Cardiac septum (tissue), 1 donor: ENCODE data around the gene PLGRKT. TPM values are rescaled to one million over a fixed set of nuclear protein-coding genes. Genes with fewer than 3 reads are reported as not detected.
"Not testable (repeated sequence)": the region's sequence is repeated elsewhere in the genome, so short reads cannot be mapped to it uniquely, and the experiment has no call there.

Source experiments
- DNase-seq: peaks from one replicate; pipeline ENCODE4 v3.0.0-alpha.2; 2020; ENCODE audit warnings: low spot score
- intact Hi-C: fragments of 100-400 bp; cut with DNase I; formaldehyde crosslinking; loops from one replicate; pipeline ENCODE4 v1.14.0; 2022
- total RNA-seq: library from RNA; stranded (reverse); fragmentation: NEBNext Ultra II Directional; extraction: Animal tissue kit (Norgen Biotek cat#: 25700); gene quantifications from one replicate; pipeline ENCODE4 v1.2.1, GENCODE V29; 2021
- donor health status: DM: no; HTN: no; CAD: no.

The PLGRKT gene
- total RNA-seq, 1 donor from 2014 or later, result 28.9 TPM

DNA sequence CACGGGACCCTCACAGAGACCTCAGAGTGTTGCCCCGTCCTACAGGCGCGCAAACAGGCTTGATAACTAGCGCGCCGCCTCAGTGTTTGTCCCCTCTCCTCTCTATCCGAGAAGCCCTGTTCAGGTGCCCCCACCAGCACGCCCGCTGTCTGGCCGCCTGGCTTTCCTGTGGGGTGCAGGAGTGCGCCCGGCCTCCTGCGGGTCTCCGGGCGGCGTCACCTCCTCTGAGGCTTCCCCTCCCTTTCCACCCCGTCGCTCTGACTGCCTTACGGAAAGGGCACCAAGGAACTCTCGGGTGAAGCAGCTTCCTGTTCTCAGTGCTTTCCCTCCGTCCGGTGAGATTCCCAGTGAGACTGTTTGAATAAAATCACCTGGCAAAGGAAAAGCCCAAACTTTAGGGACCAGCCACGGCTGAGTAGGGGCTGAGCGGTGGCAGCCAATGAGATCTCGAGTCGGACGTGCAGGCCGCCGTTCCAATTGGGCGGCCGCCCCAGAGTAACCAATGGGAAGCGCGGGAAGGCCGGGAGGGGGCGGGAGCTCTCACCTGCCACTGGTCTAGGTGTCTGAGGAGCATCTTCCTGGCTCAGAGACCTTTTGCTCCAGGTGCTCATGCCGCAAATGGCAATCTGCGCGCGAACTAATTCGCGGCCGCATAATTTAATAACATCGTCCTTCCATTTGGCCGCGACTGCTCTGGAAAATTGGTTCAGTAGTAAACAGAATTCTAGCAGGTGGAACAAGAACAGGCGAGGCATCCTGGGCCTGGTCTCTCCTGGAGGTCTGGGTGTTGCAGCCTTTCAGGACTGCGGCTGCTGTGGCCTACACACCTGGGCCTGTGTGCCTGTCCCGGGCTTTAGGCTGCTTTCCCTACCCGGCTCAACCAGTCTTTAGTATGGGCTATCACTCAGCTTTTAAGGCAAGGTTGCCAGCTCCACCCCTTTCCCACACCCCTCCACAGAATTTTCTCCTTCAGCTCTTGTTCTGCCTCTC is 98.4 kb downstream of the PLGRKT start, which contains the start of gene RLN1:
Gene RLN1 (minus strand): TSS at position 885 of the 990 bp plus-strand sequence. CDS start 130 bp downstream, at position 755.
- DNase-seq, intact Hi-C loops: not testable (repeated sequence)

DNA sequence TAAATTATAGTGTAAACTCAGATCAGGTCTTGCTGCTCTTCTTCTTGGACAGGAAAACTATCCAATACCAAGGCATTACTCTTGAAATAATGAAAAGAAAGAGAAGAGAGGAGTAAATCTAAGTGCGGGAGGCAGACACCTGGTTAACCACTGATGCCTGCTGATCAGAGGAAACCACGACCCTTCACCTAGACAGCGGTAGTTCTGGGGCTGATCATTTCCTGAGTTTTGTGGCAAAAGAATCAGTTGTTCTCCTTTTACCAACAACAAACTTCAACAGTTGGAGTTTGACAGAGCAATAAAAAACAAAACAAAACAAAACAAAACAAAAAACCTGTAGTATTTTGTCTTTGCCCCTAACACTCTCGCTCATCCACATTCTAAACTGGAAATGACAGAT is 101.0 kb downstream of the PLGRKT start:
- DNase-seq, result no peak
- intact Hi-C loops, result no loop called here

DNA sequence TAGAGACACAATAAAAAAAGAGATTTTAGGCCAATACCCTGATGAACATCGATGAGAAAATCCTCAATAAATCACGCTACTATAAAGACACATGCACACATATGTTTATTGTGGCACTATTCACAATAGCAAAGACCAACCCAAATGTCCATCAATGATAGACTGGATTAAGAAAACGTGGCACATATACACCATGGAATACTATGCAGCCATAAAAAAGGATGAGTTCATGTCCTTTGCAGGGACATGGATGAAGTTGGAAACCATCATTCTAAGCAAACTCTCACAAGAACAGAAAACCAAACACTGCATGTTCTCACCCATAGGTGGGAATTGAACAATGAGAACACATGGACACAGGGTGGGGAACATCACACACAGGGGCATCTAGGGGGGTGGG is 106.4 kb downstream of the PLGRKT start:
- DNase-seq, intact Hi-C loops: not testable (repeated sequence)

DNA sequence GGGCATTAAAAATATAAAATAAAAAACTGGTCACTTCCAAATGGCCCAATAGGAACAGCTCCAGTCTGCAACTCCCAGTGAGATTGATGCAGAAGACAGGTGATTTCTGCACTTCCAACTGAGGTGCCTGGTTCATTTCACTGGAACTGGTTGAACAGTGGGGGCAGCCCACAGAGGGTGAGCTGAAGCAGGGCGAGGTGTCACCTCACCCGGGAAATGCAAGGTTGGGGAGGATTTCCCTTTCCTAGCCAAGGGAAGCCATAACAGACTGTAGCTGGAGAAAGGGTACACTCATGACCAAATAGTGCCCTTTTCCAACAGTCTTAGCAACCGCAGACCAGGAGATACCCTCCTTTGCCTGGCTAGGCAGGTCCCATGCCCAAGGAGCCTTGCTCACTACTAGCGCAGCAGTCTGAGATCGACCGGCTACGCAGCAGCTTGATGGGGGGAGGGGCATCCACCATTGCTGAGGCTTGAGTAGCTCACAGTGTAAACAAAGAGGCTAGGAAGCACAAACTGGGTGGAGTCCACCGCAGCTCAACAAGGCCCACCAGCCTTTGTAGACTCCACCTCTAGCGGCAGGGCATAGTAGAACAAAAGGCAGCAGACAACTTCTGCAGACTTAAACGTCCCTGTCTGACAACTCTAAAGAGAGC is 110.7 kb downstream of the PLGRKT start:
- intact Hi-C loops, result no loop called here
- DNase-seq, result no peak

DNA sequence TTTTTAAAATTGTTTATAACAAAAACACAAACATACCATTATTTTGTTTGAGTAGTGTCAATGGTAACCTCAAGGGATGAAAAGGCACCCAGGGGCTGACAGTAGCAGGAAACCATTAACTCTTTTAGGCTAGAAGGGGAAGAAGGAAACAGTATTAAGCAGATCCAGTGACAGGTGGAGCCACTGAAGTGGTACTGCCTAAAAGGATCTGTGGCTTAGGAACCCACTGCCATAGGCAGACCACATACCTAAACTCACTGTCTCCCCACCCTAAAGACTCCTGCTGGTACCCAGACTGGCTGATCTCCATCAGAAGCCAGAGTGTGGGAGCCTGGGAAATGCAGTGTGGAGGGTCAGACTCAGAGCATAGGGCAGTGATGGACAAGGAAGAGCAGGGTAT is 111.5 kb downstream of the PLGRKT start:
- DNase-seq, result no peak
- intact Hi-C loops, result no loop called here

DNA sequence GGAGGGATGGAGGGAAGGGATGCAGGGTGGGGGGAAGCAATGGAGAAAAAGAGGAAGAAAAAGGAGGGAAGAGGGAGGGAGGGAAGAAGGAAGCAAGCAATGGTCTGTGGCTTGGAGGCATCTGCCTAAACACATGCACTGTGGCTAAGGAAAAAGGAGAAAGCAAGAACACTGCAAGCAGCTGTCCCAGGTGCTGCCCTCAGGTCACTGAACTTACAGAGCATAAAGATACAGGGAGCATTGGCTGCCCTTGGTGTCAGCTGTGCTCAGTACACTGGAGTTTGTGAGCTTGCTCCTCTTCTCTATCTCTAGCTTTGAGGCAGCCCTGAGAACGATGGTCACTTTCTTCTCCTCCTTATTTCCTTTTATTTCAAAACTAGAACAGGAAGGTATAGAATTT is 116.1 kb downstream of the PLGRKT start:
- intact Hi-C loops, DNase-seq: not testable (repeated sequence)

DNA sequence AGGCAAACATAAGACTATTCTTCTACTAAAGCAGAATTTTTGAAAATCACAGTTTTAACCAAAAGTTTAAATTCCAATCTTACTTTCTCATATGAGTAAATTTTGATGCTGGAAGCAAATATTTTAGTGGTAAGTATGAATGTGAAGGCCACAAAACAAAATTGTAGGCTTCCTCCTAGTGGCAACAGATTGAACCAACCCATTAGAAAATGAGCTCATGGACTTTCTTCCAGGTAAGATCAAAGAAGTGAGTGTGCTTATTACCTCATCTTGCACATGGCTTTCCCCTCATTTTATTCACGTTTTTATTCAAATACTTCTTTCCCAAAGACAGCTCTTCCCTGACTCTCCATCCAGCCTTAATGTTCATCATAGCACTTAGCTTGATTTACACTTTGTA is 116.7 kb downstream of the PLGRKT start:
- intact Hi-C loops, result no loop called here
- DNase-seq, result no peak

DNA sequence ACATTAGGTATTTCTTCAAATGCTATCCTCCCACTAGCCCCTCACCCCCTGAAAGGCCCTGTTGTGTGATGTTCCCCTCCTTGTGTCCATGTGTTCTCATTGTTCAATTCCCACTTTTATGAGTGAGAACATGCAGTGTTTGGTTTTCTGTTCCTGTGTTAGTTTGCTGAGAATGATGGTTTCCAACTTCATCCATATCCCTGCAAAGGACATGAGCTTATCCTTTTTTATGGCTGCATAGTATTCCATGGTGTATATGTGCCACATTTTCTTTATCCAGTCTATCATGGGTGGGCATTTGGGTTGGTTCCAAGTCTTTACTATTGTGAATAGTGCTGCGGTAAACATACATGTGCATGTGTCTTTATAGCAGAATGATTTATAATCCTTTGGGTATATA is 121.3 kb downstream of the PLGRKT start:
- intact Hi-C loops, DNase-seq: not testable (repeated sequence)

DNA sequence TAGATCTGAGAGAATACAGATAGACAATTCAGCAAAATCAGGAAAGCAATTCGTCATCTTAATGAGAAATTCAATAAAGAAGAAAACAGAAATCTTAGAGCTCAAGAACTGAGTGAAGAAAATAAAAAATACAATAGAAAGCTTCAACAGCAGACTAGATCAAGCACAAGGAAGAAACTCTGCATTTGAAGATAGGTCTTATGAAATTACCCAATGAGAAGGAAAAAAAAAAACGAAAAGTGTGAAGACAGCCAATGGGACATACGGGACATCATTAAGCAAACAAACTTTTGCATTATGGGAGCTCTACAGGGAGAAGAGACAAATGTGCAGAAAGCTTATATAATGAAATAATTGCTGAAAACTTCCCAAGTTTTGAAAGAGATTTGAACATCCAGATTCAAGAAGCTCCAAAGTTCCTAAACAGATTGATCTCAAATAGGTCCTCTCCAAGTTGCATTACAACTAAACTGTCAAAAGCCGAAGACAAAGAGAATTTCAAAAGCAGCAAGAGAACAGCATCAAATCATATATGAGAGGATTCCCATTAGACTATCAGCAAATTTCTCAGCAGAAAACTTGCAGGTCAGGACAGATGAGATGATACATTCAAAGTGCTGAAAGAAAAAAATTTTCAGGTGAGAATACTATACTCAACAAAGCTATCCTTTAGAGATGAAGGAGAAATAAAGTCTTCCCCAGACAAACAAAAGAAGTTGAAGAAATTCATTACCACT is 122.4 kb downstream of the PLGRKT start:
- DNase-seq, result no peak
- intact Hi-C loops, result no loop called here

DNA sequence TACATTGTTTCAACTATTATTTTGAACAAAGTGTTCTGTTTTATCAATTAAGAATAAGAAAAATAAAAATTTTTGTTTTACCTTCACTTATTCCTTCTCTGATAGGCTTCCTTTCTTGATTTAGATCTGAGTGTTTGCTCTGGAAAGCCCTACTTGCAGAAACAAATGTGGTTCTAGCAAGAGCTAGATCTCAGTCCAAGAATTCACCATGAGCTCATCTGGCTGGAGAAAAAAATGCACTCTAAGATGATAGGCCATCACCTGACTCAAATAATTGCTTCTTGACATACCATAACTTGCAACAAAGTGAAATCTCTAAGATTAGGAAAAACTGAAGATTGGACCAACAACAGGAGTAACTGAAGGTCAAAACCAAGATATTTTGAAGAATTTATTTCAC is 126.9 kb downstream of the PLGRKT start:
- intact Hi-C loops, result no loop called here

More for the DNA sequence above, 126.9 kb downstream of the PLGRKT start:
- no peak for DNase-seq

Other genes with a start within 250 kb of the PLGRKT start
- gene INSL4, start 206.5 kb downstream of the PLGRKT start, total RNA-seq, result not detected
- 0.35 TPM for gene RLN2, start 133.2 kb downstream of the PLGRKT start, total RNA-seq
- gene RLN1, start 98.0 kb downstream of the PLGRKT start, total RNA-seq, result 0.32 TPM
- 17.9 TPM for gene CD274, start 12.6 kb upstream of the PLGRKT start, total RNA-seq
- 0.48 TPM for gene PDCD1LG2, start 72.6 kb upstream of the PLGRKT start, total RNA-seq
- gene RIC1, start 191.2 kb upstream of the PLGRKT start, total RNA-seq, result 9.3 TPM